HFFc6 (cell line): ENCODE results near the gene FGFR3. TPM values are rescaled to one million over a fixed set of nuclear protein-coding genes. Genes with fewer than 3 reads are reported as not detected.

Source experiments
- DNase-seq: peaks from one replicate; pipeline ENCODE4 v3.0.0-alpha.2; 2018
- H3K27ac Mint-ChIP-seq: 2 replicates; pipeline ENCODE4 v1.8.0; 2020; ENCODE audit warnings: mild to moderate bottlenecking, mixed read lengths
- H3K27me3 Mint-ChIP-seq: 2 replicates; pipeline ENCODE4 v1.8.0; 2021; ENCODE audit warnings: mild to moderate bottlenecking, moderate library complexity, mixed read lengths; ENCODE audit not compliant: insufficient read depth
- H3K36me3 Mint-ChIP-seq: 2 replicates; pipeline ENCODE4 v1.8.0; 2021; ENCODE audit warnings: low read depth, mixed read lengths
- H3K4me1 Mint-ChIP-seq: 2 replicates; pipeline ENCODE4 v1.8.0; 2020; ENCODE audit warnings: low read depth, mixed read lengths
- H3K4me3 Mint-ChIP-seq: 2 replicates; pipeline ENCODE4 v1.8.0; 2020; ENCODE audit warnings: mild to moderate bottlenecking, moderate library complexity, mixed read lengths
- H3K9me3 Mint-ChIP-seq: 2 replicates; pipeline ENCODE4 v1.8.0; 2020; ENCODE audit warnings: mild to moderate bottlenecking, mixed read lengths
- total RNA-seq, 6 experiments: library from RNA; stranded (reverse); fragmentation: NEBNext Ultra II Directional; extraction: Animal tissue kit (Norgen Biotek cat#: 25700); gene quantifications; 2 replicates in 1 of 6; 3 replicates in 5 of 6; pipeline ENCODE4 v1.2.3, GENCODE V29; 2021
- TF ChIP-seq, protein P1 (sequence below): fragments of 200-600 bp; sonication (generic); IDR thresholded peaks from 2 replicates; pipeline ENCODE4 v1.5.0; 2021; ENCODE audit warnings: antibody characterized with exemption, mild to moderate bottlenecking

The FGFR3 gene
- total RNA-seq, 6 experiments from 2014 or later, result 0.59 to 1.6 (median 0.75) TPM

DNA sequence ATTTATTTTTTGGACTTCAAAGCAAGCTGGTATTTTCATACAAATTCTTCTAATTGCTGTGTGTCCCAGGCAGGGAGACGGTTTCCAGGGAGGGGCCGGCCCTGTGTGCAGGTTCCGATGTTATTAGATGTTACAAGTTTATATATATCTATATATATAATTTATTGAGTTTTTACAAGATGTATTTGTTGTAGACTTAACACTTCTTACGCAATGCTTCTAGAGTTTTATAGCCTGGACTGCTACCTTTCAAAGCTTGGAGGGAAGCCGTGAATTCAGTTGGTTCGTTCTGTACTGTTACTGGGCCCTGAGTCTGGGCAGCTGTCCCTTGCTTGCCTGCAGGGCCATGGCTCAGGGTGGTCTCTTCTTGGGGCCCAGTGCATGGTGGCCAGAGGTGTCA, 15.3 kb downstream of the FGFR3 start:
- H3K27ac Mint-ChIP-seq, result no peak overlapping the region
- TF ChIP-seq, protein P1, sequence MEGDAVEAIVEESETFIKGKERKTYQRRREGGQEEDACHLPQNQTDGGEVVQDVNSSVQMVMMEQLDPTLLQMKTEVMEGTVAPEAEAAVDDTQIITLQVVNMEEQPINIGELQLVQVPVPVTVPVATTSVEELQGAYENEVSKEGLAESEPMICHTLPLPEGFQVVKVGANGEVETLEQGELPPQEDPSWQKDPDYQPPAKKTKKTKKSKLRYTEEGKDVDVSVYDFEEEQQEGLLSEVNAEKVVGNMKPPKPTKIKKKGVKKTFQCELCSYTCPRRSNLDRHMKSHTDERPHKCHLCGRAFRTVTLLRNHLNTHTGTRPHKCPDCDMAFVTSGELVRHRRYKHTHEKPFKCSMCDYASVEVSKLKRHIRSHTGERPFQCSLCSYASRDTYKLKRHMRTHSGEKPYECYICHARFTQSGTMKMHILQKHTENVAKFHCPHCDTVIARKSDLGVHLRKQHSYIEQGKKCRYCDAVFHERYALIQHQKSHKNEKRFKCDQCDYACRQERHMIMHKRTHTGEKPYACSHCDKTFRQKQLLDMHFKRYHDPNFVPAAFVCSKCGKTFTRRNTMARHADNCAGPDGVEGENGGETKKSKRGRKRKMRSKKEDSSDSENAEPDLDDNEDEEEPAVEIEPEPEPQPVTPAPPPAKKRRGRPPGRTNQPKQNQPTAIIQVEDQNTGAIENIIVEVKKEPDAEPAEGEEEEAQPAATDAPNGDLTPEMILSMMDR, result no peak
- H3K9me3 Mint-ChIP-seq, result no peaks in the 10 kb centered on the region
- H3K4me1 Mint-ChIP-seq, result no peaks in the 10 kb centered on the region
- no peak overlapping the region for H3K4me3 Mint-ChIP-seq
- no peak for DNase-seq
- H3K36me3 Mint-ChIP-seq, result no peaks in the 10 kb centered on the region
- peaks cover 3% of the 10 kb centered on the region; the same call in 1 of the 2 replicates for H3K27me3 Mint-ChIP-seq

DNA sequence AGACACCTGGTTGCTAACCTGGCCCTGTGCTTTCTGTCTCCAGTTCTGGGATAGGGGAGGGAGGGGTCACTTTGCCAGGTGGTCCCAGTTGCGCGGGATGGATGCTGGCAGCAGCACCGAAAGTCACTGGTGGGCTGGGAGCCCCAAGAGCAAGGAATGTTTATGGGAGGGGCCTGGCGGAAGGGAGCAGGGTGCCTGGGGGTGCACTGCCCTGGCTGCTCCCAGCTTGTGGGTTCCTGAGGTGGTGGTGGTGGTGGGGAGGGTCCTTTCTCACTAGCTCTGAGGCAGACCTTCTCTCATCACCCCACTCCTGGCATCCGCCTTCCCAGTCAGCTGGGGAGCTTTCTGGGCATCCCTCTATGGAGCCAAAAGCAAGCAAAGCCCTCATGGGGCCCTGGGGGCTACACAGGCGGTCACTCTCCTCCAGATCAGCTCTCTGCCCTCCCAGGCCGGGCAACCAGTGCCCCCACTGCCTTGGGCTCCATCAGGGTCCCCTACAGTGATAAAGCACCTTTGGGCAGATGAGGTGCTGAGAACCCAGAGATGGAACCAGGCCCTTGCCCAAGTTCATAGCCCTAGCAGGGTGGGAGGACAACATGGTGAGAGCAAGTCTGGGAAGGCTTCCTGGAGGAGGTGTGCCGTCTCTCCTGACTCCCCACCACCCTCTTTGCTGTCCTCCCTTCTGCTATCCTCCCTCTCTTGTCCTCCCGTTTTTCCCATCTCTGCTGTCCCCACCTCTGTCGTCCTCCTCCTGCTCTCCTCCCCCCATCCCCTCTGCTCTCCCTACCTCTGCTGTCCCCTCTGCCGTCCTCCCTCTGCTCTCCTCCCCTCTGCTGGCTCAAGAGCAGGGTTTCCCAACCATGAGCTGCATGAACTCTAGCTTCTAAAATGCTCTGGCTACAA, 16.0 kb downstream of the FGFR3 start:
- Mint-ChIP-seq H3K36me3 (no peaks in the 10 kb centered on the region), H3K9me3 (no peaks in the 10 kb centered on the region), H3K27ac (no peak overlapping the region), H3K4me1 (no peaks in the 10 kb centered on the region), H3K27me3 (peaks cover 3% of the 10 kb centered on the region), H3K4me3 (no peak overlapping the region)
- TF ChIP-seq, protein P1, result no peak
- DNase-seq, result no peak

DNA sequence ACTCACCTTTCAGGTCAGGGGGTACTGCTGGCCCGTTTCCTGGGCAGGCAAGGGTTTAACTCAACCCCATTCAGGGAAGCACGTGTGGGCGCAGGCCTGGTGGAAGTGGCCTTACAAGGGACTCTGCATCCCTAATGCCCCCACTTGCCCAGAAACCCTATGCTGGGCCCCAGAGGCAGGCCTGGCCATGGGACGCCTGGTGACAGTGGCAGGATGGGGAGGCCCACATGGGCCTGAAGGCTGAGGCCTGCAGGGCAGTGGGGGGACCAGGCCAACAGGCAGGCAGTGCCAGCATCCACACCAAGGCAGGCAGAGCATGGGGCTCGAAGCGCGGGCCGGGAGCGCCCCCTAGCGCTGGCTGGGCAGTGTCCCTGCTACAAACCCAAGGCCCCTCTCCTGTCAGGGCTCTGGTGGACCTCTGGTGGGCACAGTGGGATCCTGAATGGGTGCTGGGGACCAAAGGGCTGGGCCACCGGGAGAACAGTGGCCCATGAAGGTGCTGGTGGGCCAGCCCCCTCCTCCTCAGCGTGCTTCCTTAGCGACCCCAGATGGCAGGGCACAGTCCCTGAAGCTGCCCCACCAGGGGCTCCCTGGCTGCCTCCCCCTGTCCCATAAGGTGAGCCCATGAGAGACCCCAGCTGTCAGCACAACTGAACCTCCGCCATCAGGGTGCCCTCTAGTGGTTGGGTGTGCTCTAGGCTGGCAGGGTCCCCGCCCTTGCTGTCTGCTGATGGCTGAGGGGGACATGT, 16.8 kb downstream of the FGFR3 start:
- Mint-ChIP-seq H3K27ac (no peak overlapping the region), H3K36me3 (no peaks in the 10 kb centered on the region), H3K4me1 (no peaks in the 10 kb centered on the region), H3K9me3 (no peaks in the 10 kb centered on the region), H3K4me3 (no peak overlapping the region), H3K27me3 (peaks cover 3% of the 10 kb centered on the region)
- peak; percentile 35 for DNase-seq
- TF ChIP-seq, protein P1, result peak; percentile 95

DNA sequence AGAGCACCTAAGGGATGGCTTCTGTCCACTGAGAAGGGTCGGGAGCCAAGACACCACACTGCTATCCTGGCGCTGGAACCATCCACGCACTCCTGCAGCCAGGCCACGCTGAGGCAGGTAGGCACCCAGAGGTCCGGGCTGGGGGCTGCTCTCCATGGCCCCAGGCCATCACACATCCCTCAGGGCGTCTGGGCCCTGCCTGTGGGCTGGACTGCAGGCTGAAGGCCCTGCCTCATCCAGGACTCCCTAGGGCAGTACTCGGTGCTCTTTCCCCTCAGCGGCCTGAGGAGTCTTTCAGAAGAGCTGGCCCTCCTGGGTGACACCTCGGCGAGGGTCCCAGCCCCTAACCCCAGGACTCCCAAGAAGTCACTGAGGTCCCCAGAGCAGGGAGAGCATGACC, 17.7 kb downstream of the FGFR3 start:
- Mint-ChIP-seq H3K4me3 (no peak overlapping the region), H3K36me3 (no peaks in the 10 kb centered on the region), H3K27me3 (peaks cover 3% of the 10 kb centered on the region), H3K27ac (no peak overlapping the region), H3K9me3 (no peaks in the 10 kb centered on the region), H3K4me1 (no peaks in the 10 kb centered on the region)
- TF ChIP-seq, protein P1, result no peak
- no peak for DNase-seq

DNA sequence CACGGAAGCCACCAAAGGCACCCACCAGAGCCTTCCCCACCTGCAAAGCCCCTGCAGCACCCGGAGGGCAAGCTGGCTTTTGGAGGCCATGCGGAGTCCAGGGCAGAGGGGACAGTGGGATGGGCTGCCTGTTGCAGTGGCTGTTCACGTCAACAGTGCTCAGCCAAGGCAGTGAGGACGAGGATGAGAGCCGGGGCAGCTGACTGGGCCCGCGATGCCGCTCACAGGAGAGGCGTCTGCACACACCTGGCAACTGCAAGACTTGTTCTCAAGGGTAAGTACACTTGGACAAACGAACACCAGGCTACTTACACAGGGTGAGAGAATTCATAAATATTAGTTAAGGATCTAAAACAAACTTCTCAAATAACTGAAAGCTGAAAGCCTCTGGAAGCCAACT, 19.6 kb downstream of the FGFR3 start:
- peaks cover 2% of the 10 kb centered on the region; the same call in 1 of the 2 replicates for H3K27me3 Mint-ChIP-seq
- no peak overlapping the region for H3K4me3 Mint-ChIP-seq
- no peaks in the 10 kb centered on the region for H3K9me3 Mint-ChIP-seq
- H3K27ac Mint-ChIP-seq, result no peak overlapping the region
- H3K36me3 Mint-ChIP-seq, result peaks cover 5% of the 10 kb centered on the region; the same call in 1 of the 2 replicates
- no peaks in the 10 kb centered on the region for H3K4me1 Mint-ChIP-seq
- TF ChIP-seq, protein P1, result no peak
- no peak for DNase-seq
